Measurements from ENCODE around the gene LHX3. TPM values are rescaled to one million over a fixed set of nuclear protein-coding genes. Genes with fewer than 3 reads are reported as not detected.

Gene LHX3
- total RNA-seq, 1 donor, result not detected

- no peak for TF ChIP-seq CTCF (IDR thresholded peaks at IDR 0.05; ENCODE audit: insufficient read depth, low read length)
- DNase-seq (ENCODE audit: low read depth), result no peak
- no peak overlapping the region for H3K4me3 ChIP-seq (ENCODE audit: low read depth, low read length)
These were observed 17.7 kb downstream of the LHX3 start for GRCh38 chr9:136187197-136187596.

- TF ChIP-seq CTCF (IDR thresholded peaks at IDR 0.05; ENCODE audit: insufficient read depth, low read length), result no peak
- no peak overlapping the region for H3K4me3 ChIP-seq (ENCODE audit: low read depth, low read length)
- no peak for DNase-seq (ENCODE audit: low read depth)
These were observed 18.5 kb downstream of the LHX3 start for GRCh38 chr9:136186386-136186785.

GRCh38 chr9:136185596-136186366 lies 19.1 kb downstream of the LHX3 start:
- no peak for TF ChIP-seq CTCF (IDR thresholded peaks at IDR 0.05; ENCODE audit: insufficient read depth, low read length)
- DNase-seq (ENCODE audit: low read depth), result no peak
- no peak overlapping the region for H3K4me3 ChIP-seq (ENCODE audit: low read depth, low read length)

- DNase-seq (ENCODE audit: low read depth), result no peak
- TF ChIP-seq CTCF (IDR thresholded peaks at IDR 0.05; ENCODE audit: insufficient read depth, low read length), result no peak
- H3K4me3 ChIP-seq (ENCODE audit: low read depth, low read length), result no peak overlapping the region
These were observed 19.9 kb downstream of the LHX3 start for GRCh38 chr9:136185066-136185465.

GRCh38 chr9:136182850-136183422 lies 22.0 kb downstream of the LHX3 start:
- TF ChIP-seq CTCF (IDR thresholded peaks at IDR 0.05; ENCODE audit: insufficient read depth, low read length), result no peak
- H3K4me3 ChIP-seq (ENCODE audit: low read depth, low read length), result no peak overlapping the region
- no peak for DNase-seq (ENCODE audit: low read depth)

- DNase-seq (ENCODE audit: low read depth), result no peak
- no peak for TF ChIP-seq CTCF (IDR thresholded peaks at IDR 0.05; ENCODE audit: insufficient read depth, low read length)
- H3K4me3 ChIP-seq (ENCODE audit: low read depth, low read length), result no peak overlapping the region
These were observed 22.5 kb downstream of the LHX3 start for GRCh38 chr9:136182420-136182787.
